ENCODE measurements around the gene SPECC1.

- TF ChIP-seq CTCF (IDR thresholded peaks at IDR 0.05; ENCODE audit: low read depth, low read length, poor library complexity, severe bottlenecking) (no peak), EZH2phosphoT487 (IDR thresholded peaks at IDR 0.05; ENCODE audit: borderline replicate concordance, low read length) (no peak)
These were observed 289.9 kb downstream of the SPECC1 start for GRCh38 chr17:20299013-20299412.
